GM12865 (cell line): Measurements from ENCODE around the gene TBC1D12.

Experiments
- DNase-seq: peaks from one replicate; pipeline ENCODE4 v3.0.0; 2010; ENCODE audit warnings: low read depth
- H3K4me3 ChIP-seq: 2 replicates; pipeline ENCODE4 v1.5.1; 2011; ENCODE audit warnings: mild to moderate bottlenecking, low read depth, low read length, control low read depth
- CTCF ChIP-seq: IDR thresholded peaks from 2 replicates; pipeline ENCODE4 v1.5.1; 2011; ENCODE audit warnings: low read length, control low read depth, low read depth, inconsistent platforms; ENCODE audit not compliant: insufficient read depth; ENCODE audit errors: missing control alignments

Gene TBC1D12

GRCh38 chr10:94583124-94583523 is 180.8 kb downstream of the TBC1D12 start:
- TF ChIP-seq CTCF = no peak
- no peak overlapping the region for H3K4me3 ChIP-seq
- DNase-seq = no peak
